HG03558 (cell line): ENCODE measurements around the gene METTL25.
"Not testable (repeated sequence)": the region's sequence is repeated elsewhere in the genome, so short reads cannot be mapped to it uniquely, and the experiment has no call there.

Source experiments
- ATAC-seq: cut with Tn5 transposase; IDR thresholded peaks from one replicate; pipeline ENCODE4 v1.9.1; 2021; ENCODE audit warnings: moderate number of reproducible peaks; ENCODE audit not compliant: unreplicated experiment; ENCODE audit errors: extremely low read depth

Gene METTL25, protein sequence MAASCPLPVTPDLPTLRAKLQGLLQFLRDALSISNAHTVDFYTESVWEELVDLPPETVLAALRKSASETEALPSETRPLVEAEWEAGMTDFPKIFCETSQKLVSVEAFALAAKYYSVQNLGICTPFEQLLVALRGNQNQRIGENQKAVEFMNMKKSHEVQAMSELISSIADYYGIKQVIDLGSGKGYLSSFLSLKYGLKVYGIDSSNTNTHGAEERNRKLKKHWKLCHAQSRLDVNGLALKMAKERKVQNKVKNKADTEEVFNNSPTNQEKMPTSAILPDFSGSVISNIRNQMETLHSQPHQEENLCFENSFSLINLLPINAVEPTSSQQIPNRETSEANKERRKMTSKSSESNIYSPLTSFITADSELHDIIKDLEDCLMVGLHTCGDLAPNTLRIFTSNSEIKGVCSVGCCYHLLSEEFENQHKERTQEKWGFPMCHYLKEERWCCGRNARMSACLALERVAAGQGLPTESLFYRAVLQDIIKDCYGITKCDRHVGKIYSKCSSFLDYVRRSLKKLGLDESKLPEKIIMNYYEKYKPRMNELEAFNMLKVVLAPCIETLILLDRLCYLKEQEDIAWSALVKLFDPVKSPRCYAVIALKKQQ

DNA sequence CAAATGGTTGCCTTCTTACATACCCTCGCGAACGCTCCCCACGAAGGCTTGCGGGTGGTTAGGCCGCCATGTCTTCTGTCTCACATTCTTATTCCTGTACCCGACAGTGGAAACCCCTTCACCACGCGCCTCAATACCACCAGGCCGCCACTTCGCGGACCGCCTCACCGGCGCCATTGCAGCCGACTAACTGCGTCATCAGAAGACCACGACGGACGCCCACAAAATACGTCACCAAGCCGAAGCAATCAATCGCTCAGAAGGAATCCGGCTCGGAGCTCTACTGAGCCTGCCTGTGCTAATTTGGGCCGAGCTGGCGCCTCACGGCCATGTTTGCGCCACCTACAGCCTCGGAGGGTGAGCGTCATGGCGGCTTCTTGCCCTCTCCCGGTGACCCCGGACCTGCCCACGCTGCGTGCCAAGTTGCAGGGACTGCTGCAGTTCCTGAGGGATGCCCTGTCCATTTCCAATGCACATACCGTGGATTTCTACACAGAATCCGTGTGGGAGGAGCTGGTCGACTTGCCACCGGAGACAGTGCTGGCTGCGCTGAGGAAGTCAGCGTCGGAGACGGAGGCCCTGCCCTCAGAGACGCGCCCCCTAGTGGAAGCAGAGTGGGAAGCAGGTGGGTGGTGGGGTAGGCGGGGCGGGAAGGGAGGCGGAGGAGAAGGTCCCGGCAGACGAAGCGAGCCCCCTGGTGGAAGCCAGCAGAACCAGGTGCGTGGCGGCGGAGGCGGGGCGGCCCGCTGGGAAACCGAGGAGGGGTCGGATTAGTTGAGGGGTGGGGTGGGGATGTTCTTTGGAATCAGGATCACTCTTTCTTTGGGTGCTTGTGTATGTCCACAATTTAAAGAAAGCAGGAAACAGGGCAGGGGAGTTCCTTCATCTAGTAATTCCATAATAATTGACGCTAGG is at the start of gene METTL25, which contains the start of gene CCDC59:
TSS of gene METTL25 (plus strand) at position 330 of the 915 bp plus-strand sequence. CDS start at position 367, 37 bp downstream.
TSS of gene CCDC59 (minus strand) at position 188 of the 915 bp plus-strand sequence. CDS start at position 177, 11 bp downstream.
- peak; percentile 93 for ATAC-seq

DNA sequence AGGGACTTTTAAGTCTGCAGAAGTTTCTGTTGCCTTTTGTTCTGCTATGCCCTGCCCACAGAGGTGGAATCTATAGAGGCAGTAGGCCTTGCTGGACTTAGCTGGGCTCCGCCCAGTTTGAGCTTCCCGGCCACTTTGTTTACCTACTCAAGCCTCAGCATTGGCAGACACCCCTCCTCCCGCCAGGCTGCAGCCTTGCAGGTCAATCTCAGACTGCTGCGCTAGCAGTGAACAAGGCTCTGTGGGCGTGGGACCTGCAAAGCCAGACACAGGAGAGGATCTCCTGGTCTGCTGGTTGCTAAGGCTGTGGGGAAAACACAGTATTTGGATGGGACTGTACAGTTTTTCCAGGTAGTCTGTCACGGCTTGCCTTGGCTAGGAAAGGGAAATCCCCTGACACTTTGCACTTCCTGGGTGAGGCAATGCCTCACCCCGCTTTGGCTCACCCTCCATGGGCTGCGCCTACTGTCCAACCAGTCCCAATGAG is 43.9 kb upstream of the METTL25 start:
- ATAC-seq: no peak

DNA sequence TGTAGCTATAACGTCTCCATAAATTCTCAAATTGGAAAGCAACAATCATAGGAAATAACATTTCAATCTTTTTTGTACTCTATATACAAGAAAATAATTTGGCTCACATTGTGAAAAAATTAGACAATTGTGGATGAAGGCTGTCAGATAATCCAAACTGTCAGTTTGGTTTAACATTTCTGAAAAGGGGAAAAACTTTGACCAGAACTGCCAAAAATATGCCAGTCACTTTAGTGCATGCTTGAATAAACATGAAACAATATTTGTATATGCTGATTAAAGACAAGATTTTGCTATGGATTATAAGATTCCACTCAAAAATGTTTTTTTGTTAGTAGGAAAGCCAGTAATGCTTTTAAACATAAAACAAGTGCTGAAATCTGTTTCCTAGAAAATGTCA is 39.1 kb upstream of the METTL25 start:
- ATAC-seq: no peak

DNA sequence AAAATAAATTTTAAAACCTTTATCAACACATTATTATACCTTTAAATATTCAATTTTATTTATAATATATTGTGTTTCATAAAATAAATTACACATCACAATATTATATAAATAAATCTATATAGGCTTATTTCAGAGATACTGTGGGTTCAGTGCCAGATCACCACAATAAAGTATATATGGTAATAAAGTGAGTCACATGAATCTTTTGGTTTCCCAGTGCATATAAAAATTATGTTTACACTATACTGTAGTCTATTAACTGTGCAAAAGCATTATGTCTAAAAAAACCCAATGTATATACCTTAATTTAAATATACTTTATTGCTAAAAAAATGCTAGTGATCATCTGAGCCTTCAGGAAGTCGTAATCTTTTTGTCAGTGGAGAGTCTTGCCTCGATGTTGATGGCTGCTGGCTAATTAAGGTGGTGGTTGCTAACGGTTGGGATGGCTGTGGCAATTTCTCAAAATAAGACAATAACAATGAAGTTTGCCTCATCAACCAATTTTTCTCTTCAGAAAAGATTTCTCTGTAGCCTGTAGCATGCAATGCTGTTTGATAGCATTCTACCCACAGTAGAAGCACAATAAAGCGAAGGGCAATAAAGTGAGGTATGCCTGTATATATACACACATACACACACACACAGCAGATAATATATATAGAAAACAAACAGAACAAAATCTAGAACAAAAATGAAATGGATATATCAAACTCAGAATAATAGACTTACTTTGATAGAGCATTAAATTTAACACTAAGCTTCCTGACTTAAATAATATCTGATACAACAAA is 32.6 kb upstream of the METTL25 start:
- ATAC-seq: no peak

DNA sequence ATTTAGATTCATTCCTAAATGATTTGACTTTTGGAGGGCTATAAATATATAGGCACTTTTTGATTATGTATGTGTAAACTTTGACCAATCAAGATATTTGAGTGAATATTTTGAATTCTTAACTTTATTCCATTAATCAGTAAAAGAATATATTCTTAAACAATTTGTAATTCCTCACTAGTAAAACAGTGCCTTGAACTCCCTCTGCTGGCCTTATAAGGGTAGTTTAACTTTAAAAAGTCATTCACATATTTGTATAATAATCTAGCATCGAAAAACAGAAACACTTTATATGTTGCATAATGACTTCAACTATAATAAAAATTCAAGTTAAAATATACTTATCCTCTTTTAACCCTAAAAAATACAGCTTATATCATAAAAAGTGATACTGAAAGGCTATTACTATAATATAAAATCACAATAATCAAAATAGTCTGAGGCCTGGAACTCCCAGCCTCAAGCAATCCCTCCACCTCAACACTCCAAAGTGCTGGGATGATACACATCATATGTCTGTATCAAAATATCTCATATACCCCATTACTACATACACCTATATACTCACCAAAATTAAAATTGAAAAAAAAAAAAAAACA is 31.3 kb upstream of the METTL25 start:
- no peak for ATAC-seq

DNA sequence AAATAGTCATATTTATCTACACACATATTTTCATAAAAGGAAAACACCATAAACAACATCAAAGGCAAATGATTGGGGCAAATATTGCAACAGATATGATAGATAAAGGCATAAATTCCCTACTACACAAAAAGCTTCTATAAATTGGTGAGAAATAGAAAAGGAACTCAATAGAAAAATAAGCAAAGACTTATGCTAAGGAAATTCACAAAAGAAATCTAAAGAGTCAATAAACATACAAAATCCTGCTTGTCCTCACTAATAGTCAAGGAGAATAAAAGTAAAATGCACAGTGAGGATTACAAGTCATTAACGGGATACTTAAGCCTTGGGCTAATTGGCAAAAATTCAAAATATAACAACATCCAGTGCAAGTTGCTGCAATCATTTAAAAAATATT is 30.5 kb upstream of the METTL25 start:
- no peak for ATAC-seq

DNA sequence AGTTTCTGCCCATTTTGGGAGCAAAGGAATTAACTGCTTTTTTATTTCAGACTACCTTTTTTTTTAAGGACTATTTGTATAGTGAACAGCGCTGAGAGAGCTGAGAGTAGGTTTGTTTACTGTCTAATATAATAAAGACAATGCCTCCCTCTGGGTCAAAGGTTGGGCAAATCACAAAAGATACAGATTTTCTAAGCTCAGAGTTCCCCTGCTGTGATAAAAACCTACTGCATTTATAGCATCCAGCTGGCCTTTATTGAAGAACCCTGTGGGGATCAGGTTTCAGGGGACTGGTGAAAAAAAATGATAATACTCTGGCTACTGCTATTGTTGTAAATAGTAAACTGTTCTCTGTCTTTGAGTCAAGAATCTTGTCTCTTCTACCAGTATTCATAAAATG is 28.8 kb upstream of the METTL25 start:
- ATAC-seq: no peak

DNA sequence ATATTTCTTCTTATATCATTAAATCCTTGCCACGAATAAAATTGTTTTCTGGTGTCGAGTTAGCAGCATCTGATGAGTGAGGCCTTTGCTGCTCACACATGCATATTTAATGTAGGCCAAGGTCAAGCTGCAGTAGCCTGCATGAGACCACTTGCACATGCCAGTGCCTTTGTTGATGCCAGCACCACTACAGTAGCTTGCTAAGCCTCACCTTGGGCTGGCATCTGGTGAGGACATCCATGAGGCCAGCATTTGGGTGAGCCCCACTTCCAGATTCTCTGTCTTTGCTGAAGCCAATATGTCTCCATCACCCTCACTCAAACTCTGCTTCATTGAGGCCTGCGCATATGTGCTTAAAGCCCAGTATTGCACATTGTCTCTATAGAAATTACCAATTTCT is 8.2 kb upstream of the METTL25 start:
- no peak for ATAC-seq

DNA sequence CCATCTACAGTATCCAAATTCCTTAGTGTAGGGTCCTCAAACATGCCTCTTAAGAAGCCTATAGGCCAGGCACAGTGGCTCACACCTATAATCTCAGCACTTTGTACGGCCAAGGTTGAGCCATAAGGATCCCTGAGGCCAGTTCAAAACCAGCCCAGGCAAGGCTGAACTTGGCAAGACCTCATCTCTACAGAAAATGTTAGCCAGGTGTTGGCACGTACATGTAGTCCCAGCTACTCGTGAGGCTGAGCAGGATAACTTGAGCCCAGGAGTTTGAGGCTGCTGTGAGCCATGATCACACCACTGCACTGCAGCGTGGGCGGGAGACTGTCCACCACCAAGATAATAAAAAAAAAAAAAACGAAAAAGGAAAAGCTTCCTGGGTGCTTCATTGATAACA is 6.9 kb upstream of the METTL25 start:
- no peak for ATAC-seq

DNA sequence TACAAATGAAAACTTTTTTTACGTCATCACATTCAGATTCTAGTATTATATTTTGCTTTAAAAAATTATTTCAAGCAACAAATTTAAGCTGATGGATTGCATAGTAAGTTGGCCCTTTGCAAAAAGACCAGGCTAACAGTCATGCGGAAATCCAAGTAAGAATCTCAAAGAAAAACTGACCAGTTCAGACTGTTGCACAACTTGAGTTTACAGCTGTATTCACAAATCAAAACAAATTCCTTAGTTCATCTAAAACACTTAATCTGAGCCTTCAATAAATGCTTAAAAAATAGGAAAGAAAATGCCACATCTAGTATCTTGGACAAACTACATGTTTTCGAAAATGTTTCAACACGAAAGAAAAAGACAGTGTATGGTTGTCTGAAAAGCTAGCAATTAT is 989 bp upstream of the METTL25 start:
- no peak for ATAC-seq

DNA sequence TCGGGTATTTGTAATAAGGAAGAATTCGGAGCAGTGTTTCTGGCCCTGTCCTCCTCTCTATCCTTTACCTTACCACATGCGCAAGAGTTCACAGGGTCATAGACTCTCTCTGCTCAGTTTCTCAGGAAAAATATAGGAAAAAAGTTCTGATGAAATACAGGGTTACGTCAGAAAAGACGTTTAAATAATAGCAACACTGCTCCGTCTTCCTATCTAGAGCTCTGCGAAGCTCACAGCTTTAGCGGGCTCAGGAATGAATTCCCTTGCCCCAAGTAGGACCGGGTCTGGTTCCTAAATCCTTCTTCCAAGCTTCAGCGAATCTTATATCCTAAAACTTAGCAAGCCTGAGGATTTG is 507 bp upstream of the METTL25 start:
- ATAC-seq: no peak

DNA sequence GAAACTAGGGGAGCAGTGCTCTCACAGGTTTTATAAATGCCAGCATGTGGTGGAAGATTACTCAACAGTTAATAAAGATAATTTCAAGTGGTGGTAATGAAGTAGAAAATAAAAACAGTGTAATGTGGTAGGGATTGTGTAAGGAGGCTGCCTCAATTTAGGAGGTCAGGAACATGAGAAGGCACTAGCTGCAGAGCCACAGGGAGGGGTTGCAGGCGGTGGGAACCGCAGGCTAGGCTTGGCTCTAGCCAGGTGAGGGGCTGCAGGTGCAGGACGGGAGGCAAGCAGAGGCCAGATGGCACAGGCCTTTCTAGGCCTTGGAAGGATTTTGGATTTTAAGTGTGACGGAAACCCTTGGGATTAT is 768 bp downstream of the METTL25 start:
- no peak for ATAC-seq

DNA sequence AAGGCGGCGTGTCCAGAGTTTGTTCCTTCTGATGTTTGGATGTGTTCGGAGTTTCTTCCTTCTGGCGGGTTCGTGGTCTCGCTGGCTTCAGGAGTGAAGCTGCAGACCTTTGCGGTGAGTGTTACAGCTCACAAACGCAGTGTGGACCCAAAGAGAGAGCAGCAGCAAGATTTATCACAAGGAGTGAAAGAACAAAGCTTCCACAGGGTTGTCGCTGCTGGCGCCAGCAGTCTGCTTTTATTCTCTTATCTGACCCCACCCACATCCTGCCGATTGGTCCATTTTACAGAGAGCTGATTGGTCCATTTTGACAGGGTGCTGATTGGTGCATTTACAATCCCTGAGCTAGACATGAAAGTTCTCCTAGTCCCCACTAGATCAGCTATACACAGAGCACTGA is 2.5 kb downstream of the METTL25 start:
- ATAC-seq: not testable (repeated sequence)

DNA sequence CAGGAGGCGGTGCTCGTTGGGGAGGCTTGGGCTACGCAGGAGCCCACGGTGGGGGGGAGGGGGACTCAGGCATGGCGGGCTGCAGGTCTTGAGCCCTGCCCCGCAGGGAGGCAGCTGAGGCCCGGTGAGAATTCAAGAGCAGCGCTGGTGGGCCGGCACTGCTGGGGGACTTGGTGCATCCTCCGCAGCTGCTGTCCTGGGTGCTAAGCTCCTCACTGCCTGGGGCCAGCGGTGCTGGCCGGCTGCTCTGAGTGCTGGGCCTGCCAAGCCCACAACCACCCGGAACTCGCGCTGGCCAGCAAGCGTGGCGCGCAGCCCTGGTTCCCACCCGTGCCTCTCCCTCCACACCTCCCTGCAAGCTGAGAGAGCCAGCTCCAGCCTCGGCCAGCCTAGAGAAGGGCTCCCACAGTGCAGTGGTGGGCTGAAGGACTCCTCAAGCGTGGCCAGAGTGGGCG is 3.2 kb downstream of the METTL25 start:
- ATAC-seq: no peak

DNA sequence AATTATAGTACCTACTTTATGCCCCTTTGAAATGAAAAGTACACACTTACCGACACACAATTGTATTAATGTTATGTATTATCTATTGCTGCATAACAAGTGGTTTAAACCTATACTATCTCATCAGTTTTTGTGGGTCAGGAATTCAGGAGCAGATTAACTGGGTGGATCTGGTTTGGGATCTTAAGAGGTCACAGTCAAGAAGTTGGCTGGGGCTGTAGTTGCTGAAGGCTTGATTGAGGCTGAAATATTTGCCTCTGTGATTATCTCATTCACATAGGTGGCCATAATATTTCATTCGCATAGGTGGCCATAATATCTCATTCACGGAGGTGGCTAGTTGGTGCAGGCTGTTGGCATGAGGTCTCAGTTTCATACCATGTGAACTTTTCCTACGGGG is 5.7 kb downstream of the METTL25 start:
- ATAC-seq: no peak

DNA sequence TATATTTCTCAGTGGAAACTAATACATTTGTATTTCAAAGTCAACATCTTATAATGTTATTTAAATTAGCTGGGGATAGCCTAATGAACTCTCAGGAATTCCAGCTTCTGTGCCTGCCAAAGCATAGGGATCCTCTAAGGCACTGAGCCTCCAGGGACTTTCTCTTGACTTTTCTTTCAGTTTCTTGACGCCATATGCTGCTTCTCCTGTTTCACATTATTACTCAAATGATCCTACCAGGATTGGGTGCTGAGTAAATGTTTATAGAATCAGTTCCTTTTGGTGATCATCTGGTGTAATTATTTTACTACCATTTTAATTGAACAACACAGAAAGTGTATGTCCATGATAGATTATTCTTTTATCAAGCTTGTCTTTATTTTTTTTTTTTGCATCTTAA is 7.9 kb downstream of the METTL25 start:
- no peak for ATAC-seq

DNA sequence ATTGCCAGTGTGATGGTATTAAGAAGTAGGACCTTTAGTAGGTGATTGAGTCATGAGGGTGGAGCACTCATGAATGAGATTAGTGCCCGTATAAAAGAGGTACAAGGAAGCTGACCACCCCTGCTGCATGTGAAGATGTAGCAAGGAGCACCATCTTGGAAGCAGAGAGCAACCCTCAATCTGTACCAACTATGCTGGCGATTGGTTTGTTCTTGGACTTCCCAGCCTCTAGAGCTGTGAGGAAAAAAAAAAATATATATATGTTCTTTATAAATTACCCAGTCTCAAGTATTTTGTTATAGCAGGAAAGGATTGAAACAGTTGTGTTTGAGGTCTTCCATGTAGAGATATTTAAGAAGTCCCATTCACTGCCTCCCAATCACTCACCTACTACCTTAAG is 16.9 kb downstream of the METTL25 start:
- no peak for ATAC-seq

DNA sequence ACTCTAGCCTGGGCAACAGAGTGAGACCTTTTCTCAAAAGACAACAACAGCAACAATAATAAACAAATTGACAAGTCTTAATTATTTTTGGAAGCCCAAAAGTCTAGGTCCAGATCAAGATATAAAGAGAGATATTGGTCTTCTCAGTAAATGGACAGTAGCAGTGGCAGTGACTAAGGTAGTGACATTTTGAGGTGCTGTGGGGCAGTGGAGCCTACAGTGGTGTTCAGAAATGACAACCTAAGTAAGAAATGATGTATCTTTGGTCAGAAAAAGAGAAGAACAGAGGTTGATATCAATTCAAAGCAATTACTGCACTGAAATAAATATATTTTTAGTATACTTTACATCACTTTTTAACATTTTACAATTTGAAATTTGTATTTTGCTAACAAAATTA is 20.7 kb downstream of the METTL25 start:
- ATAC-seq: no peak

DNA sequence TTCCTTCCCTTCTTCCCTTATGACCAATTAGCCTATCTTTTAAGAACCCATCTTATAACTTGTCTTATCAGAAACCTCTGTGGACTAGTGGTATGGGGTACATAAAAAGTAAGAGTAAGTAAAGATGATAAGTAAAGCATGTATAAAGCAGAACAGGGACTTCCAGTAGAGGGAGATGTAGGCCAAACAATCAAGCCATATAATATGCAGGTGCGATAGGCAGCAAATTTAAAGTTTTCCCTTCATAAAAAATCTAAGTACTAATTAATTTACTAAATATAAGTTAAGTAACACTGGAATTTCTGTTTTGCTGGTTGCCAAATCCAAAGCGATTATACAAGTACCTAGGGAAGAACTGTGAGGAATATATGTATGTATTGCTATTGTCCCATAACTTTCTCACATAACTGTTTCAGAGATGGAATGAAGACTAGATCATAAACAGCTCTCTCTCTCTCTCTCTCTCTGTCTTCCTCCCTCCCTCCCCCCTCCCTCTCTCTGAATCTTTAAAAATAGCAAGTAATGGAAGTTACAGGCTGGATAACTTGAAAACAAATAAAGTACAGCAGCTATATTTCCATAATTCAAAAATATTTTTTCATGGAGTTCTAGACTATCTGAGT is 25.7 kb downstream of the METTL25 start:
- ATAC-seq: no peak
